ENCODE results near the gene PPP1R14C.

Gene PPP1R14C

GRCh38 chr6:150271501-150272263 is 128.8 kb downstream of the PPP1R14C start:
- no peak for DNase-seq (ENCODE audit: low read depth)

- DNase-seq (ENCODE audit: low read depth) = no peak
These were observed 129.6 kb downstream of the PPP1R14C start for GRCh38 chr6:150272264-150272975.

GRCh38 chr6:150272976-150273315 is 130.1 kb downstream of the PPP1R14C start:
- DNase-seq (ENCODE audit: low read depth) = no peak

GRCh38 chr6:150273457-150274309 is 130.8 kb downstream of the PPP1R14C start:
- no peak for DNase-seq (ENCODE audit: low read depth)

GRCh38 chr6:150275489-150275888 is 132.6 kb downstream of the PPP1R14C start:
- no peak for DNase-seq (ENCODE audit: low read depth)

- no peak for DNase-seq (ENCODE audit: low read depth)
These were observed 133.5 kb downstream of the PPP1R14C start for GRCh38 chr6:150276168-150276936.

GRCh38 chr6:150276937-150277742 is 134.3 kb downstream of the PPP1R14C start:
- no peak for DNase-seq (ENCODE audit: low read depth)

GRCh38 chr6:150279533-150279932 is 136.7 kb downstream of the PPP1R14C start:
- DNase-seq (ENCODE audit: low read depth) = no peak

- no peak for DNase-seq (ENCODE audit: low read depth)
These were observed 137.9 kb downstream of the PPP1R14C start for GRCh38 chr6:150280703-150281102.

GRCh38 chr6:150281767-150282166 is 138.9 kb downstream of the PPP1R14C start:
- DNase-seq (ENCODE audit: low read depth) = no peak

GRCh38 chr6:150282806-150283205 is 140.0 kb downstream of the PPP1R14C start:
- no peak for DNase-seq (ENCODE audit: low read depth)

GRCh38 chr6:150286460-150286859 is 143.6 kb downstream of the PPP1R14C start:
- no peak for DNase-seq (ENCODE audit: low read depth)

- no peak for DNase-seq (ENCODE audit: low read depth)
These were observed 144.1 kb downstream of the PPP1R14C start for GRCh38 chr6:150286912-150287311.

- no peak for DNase-seq (ENCODE audit: low read depth)
These were observed 145.6 kb downstream of the PPP1R14C start for GRCh38 chr6:150288456-150288855.

- no peak for DNase-seq (ENCODE audit: low read depth)
These were observed 146.7 kb downstream of the PPP1R14C start for GRCh38 chr6:150289454-150290071.

GRCh38 chr6:150290429-150290828 is 147.6 kb downstream of the PPP1R14C start:
- no peak for DNase-seq (ENCODE audit: low read depth)

GRCh38 chr6:150291968-150292710 is 149.3 kb downstream of the PPP1R14C start:
- no peak for DNase-seq (ENCODE audit: low read depth)

GRCh38 chr6:150293019-150293418 is 150.2 kb downstream of the PPP1R14C start:
- DNase-seq (ENCODE audit: low read depth) = no peak

- no peak for DNase-seq (ENCODE audit: low read depth)
These were observed 150.8 kb downstream of the PPP1R14C start for GRCh38 chr6:150293423-150294173.

Data from stimulated activated CD8-positive, alpha-beta memory T cell treated with anti-CD3 and anti-CD28 coated beads, Interleukin-12 subunit alpha, Interleukin-12 subunit beta, amount 100 ng/mL, for 1 hour (primary cell).